HG03575 (cell line): ENCODE results near the gene DYNC1I2.

Source experiments
- ATAC-seq: cut with Tn5 transposase; IDR thresholded peaks from one replicate; pipeline ENCODE4 v1.9.1; 2021; ENCODE audit not compliant: unreplicated experiment, insufficient number of reproducible peaks, low FRiP score; ENCODE audit errors: extremely low read depth

The DYNC1I2 gene

GRCh38 chr2:171687287-171688128 lies at the start of gene DYNC1I2:
DYNC1I2 (plus strand) TSS chr2:171687469; CDS start chr2:171690156, 2,687 bp downstream.
- peak; percentile 39 for ATAC-seq

- ATAC-seq = no peak
Observed at GRCh38 chr2:171651667-171652415, 35.4 kb upstream of the DYNC1I2 start.

- ATAC-seq = no peak
Observed at GRCh38 chr2:171652416-171652785, 34.9 kb upstream of the DYNC1I2 start.

GRCh38 chr2:171655586-171655985 lies 31.7 kb upstream of the DYNC1I2 start:
- no peak for ATAC-seq

GRCh38 chr2:171667041-171667440 lies 20.2 kb upstream of the DYNC1I2 start:
- ATAC-seq = no peak

GRCh38 chr2:171668183-171668582 lies 19.1 kb upstream of the DYNC1I2 start:
- ATAC-seq = no peak

GRCh38 chr2:171669121-171669520 lies 18.1 kb upstream of the DYNC1I2 start:
- ATAC-seq = no peak

- no peak for ATAC-seq
Observed at GRCh38 chr2:171670655-171671054, 16.6 kb upstream of the DYNC1I2 start.

- no peak for ATAC-seq
Observed at GRCh38 chr2:171671867-171672266, 15.4 kb upstream of the DYNC1I2 start.

GRCh38 chr2:171673905-171674304 lies 13.4 kb upstream of the DYNC1I2 start:
- no peak for ATAC-seq

- no peak for ATAC-seq
Observed at GRCh38 chr2:171675810-171676345, 11.4 kb upstream of the DYNC1I2 start.

- ATAC-seq = no peak
Observed at GRCh38 chr2:171678619-171679018, 8.7 kb upstream of the DYNC1I2 start.

- ATAC-seq = no peak
Observed at GRCh38 chr2:171688129-171688465, 828 bp downstream of the DYNC1I2 start.

- ATAC-seq = no peak
Observed at GRCh38 chr2:171692331-171692730, 5.1 kb downstream of the DYNC1I2 start.

- ATAC-seq = no peak
Observed at GRCh38 chr2:171702781-171703556, 15.7 kb downstream of the DYNC1I2 start.

- ATAC-seq = no peak
Observed at GRCh38 chr2:171703574-171704347, 16.5 kb downstream of the DYNC1I2 start.

- ATAC-seq = no peak
Observed at GRCh38 chr2:171706152-171706803, 19.0 kb downstream of the DYNC1I2 start.

- ATAC-seq = no peak
Observed at GRCh38 chr2:171707752-171708151, 20.5 kb downstream of the DYNC1I2 start.
